ENCODE results near the gene FBXW5. TPM values are rescaled to one million over a fixed set of nuclear protein-coding genes. Genes with fewer than 3 reads are reported as not detected.

The FBXW5 gene
- total and polyA plus RNA-seq, 2 experiments from 2014 or later: 27.0 to 111 TPM

- peaks cover 9% of the 10 kb centered on the region for H3K4me1 ChIP-seq (ENCODE audit: insufficient read depth)
- H3K79me2 ChIP-seq (replicated peaks; ENCODE audit: insufficient read depth): no peaks in the 10 kb centered on the region
- no peaks in the 10 kb centered on the region for H3K27me3 ChIP-seq (ENCODE audit: insufficient read depth)
These were observed 16.9 kb upstream of the FBXW5 start for GRCh38 chr9:136961279-136962065.

GRCh38 chr9:136960938-136961275 lies 16.4 kb upstream of the FBXW5 start:
- peaks cover 4% of the 10 kb centered on the region; the same call in 1 of the 2 replicates for H3K4me1 ChIP-seq (ENCODE audit: insufficient read depth)
- Mint-ChIP-seq H3K27me3 (ENCODE audit: insufficient read depth, low read depth, poor library complexity) (peaks cover 7% of the 10 kb centered on the region), H3K9me3 (peaks cover 4% of the 10 kb centered on the region; the same call in 2 of the 3 replicates), H3K4me1 (peaks cover 3% of the 10 kb centered on the region), H3K4me3 (no peak overlapping the region), H3K36me3 (ENCODE audit: low read depth) (no peaks in the 10 kb centered on the region; the same call in 2 of the 3 replicates), H3K27ac (no peak overlapping the region)
- H2AFZ ChIP-seq: no peak overlapping the region
- no peak overlapping the region for H3K4me2 ChIP-seq
- no peaks in the 10 kb centered on the region for H3K27me3 ChIP-seq (ENCODE audit: insufficient read depth)
- no peak overlapping the region for H3K27ac ChIP-seq (ENCODE audit: low read depth)
- H3K9me2 ChIP-seq (ENCODE audit: insufficient read depth): 0 out of 2 replicates have a peak, but pooled peaks cover 6% of the 10 kb centered on the region
- no peaks in the 10 kb centered on the region for H3K36me3 ChIP-seq (ENCODE audit: insufficient read depth)
- H4K20me1 ChIP-seq (replicated peaks; ENCODE audit: insufficient read depth): no peaks in the 10 kb centered on the region
- H3F3A ChIP-seq (replicated peaks; ENCODE audit: low read depth): no peaks in the 10 kb centered on the region
- no peak overlapping the region for H3K4me3 ChIP-seq
- no peaks in the 10 kb centered on the region for H3K79me2 ChIP-seq (replicated peaks; ENCODE audit: insufficient read depth)
- DNase-seq (ENCODE audit: low spot score) (no peak), ATAC-seq (no peak)
- TF ChIP-seq CTCF (conservative IDR thresholded peaks at IDR 0.05; ENCODE audit: low read depth in 2 of 2): no peak
- no peak for TF ChIP-seq ZNF114 (CRISPR knock-in tag; IDR thresholded peaks at IDR 0.05)
- no peak for TF ChIP-seq NANOG (IDR thresholded peaks at IDR 0.05; ENCODE audit: borderline replicate concordance)
- no peak for TF ChIP-seq ZNF331 (CRISPR knock-in tag; IDR thresholded peaks at IDR 0.05; ENCODE audit: low read depth)
- TF ChIP-seq POLR2AphosphoS5 (IDR thresholded peaks at IDR 0.05; ENCODE audit: low read depth): no peak
- no peak for TF ChIP-seq STAT1 (IDR thresholded peaks at IDR 0.05; ENCODE audit: unreplicated experiment)
- TF ChIP-seq EZH2phosphoT487 (IDR thresholded peaks at IDR 0.05; ENCODE audit: unreplicated experiment): no peak
- no peak for TF ChIP-seq REST (IDR thresholded peaks at IDR 0.05; ENCODE audit: unreplicated experiment)
- TF ChIP-seq ETS1 (IDR thresholded peaks at IDR 0.05): no peak
- TF ChIP-seq CREB1 (CRISPR knock-in tag; IDR thresholded peaks at IDR 0.05; ENCODE audit: low read depth): no peak

More at GRCh38 chr9:136961279-136962065, 16.9 kb upstream of the FBXW5 start:
- H4K20me1 ChIP-seq (replicated peaks; ENCODE audit: insufficient read depth): no peaks in the 10 kb centered on the region
- H2AFZ ChIP-seq: no peak overlapping the region
- Mint-ChIP-seq H3K9me3 (peaks cover 4% of the 10 kb centered on the region; the same call in 2 of the 3 replicates), H3K4me3 (no peak overlapping the region), H3K27me3 (ENCODE audit: insufficient read depth, low read depth, poor library complexity) (peaks cover 7% of the 10 kb centered on the region), H3K36me3 (ENCODE audit: low read depth) (no peaks in the 10 kb centered on the region; the same call in 2 of the 3 replicates), H3K27ac (no peak overlapping the region), H3K4me1 (peaks cover 9% of the 10 kb centered on the region)
- H3K4me3 ChIP-seq: no peak overlapping the region
- no peak overlapping the region for H3K4me2 ChIP-seq
- 0 out of 2 replicates have a peak, but pooled peaks cover 3% of the 10 kb centered on the region for H3K9me2 ChIP-seq (ENCODE audit: insufficient read depth)
- H3K27ac ChIP-seq (ENCODE audit: low read depth): no peak overlapping the region
- TF ChIP-seq NANOG (IDR thresholded peaks at IDR 0.05; ENCODE audit: borderline replicate concordance) (no peak), CREB1 (CRISPR knock-in tag; IDR thresholded peaks at IDR 0.05; ENCODE audit: low read depth) (no peak), ZNF114 (CRISPR knock-in tag; IDR thresholded peaks at IDR 0.05) (no peak)
- ATAC-seq (peak; percentile 20), DNase-seq (ENCODE audit: low spot score) (no peak)
- H3F3A ChIP-seq (replicated peaks; ENCODE audit: low read depth): no peaks in the 10 kb centered on the region
- no peaks in the 10 kb centered on the region for H3K36me3 ChIP-seq (ENCODE audit: insufficient read depth)
